BE2C (cell line): ENCODE data around the gene NACAD.

Experiments
- DNase-seq: peaks from one replicate; pipeline ENCODE4 v3.0.0-alpha.2; 2020
- H3K27me3 ChIP-seq: fragments of 250-450 bp; sonication (Bioruptor Pico); 2 replicates; pipeline ENCODE4 v1.5.1; 2020; ENCODE audit warnings: mild to moderate bottlenecking
- H3K36me3 ChIP-seq: fragments of 250-450 bp; sonication (Bioruptor Pico); 2 replicates; pipeline ENCODE4 v1.5.1; 2020; ENCODE audit warnings: mild to moderate bottlenecking
- H3K4me1 ChIP-seq: fragments of 250-450 bp; sonication (Bioruptor Pico); 2 replicates; pipeline ENCODE4 v1.5.1; 2020
- H3K4me3 ChIP-seq: 2 replicates; pipeline ENCODE4 v1.5.1; 2011; ENCODE audit warnings: low read depth, low read length
- H3K9me3 ChIP-seq: fragments of 250-450 bp; sonication (Bioruptor Pico); 2 replicates; pipeline ENCODE4 v1.5.1; 2020
- TF ChIP-seq, protein P1 (sequence below): IDR thresholded peaks from 2 replicates; pipeline ENCODE4 v1.5.1; 2012; ENCODE audit warnings: mild to moderate bottlenecking, low read depth, low read length

Gene NACAD

DNA sequence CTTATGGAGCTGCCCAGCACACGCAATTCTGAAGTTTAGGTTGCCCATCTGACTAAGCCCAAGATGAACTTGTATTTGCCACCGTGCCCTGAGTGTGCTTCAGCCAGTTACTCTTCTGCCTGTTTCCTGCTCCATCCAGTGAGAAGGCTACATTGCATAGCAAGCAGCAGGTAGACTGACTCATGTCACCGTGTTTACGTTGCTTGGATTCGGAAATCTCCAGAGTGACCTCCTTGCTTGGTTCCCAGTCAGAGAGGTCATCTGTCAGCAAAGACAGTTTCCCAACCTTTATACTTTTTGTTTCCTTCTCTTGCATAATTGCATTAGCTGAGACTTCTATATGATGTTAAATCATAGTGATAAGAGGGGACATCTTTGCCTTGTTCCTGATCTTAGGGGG, 30.9 kb downstream of the NACAD start:
- Histone ChIP-seq H3K27me3 (no peaks in the 10 kb centered on the region), H3K4me3 (no peak overlapping the region), H3K36me3 (no peaks in the 10 kb centered on the region), H3K9me3 (no peaks in the 10 kb centered on the region; the same call in 1 of the 2 replicates), H3K4me1 (no peaks in the 10 kb centered on the region)
- no peak for DNase-seq
- TF ChIP-seq, protein P1, sequence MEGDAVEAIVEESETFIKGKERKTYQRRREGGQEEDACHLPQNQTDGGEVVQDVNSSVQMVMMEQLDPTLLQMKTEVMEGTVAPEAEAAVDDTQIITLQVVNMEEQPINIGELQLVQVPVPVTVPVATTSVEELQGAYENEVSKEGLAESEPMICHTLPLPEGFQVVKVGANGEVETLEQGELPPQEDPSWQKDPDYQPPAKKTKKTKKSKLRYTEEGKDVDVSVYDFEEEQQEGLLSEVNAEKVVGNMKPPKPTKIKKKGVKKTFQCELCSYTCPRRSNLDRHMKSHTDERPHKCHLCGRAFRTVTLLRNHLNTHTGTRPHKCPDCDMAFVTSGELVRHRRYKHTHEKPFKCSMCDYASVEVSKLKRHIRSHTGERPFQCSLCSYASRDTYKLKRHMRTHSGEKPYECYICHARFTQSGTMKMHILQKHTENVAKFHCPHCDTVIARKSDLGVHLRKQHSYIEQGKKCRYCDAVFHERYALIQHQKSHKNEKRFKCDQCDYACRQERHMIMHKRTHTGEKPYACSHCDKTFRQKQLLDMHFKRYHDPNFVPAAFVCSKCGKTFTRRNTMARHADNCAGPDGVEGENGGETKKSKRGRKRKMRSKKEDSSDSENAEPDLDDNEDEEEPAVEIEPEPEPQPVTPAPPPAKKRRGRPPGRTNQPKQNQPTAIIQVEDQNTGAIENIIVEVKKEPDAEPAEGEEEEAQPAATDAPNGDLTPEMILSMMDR = no peak

- TF ChIP-seq, protein P1 = no peak
These were observed 33.1 kb downstream of the NACAD start for GRCh38 chr7:45055594-45056219.

DNA sequence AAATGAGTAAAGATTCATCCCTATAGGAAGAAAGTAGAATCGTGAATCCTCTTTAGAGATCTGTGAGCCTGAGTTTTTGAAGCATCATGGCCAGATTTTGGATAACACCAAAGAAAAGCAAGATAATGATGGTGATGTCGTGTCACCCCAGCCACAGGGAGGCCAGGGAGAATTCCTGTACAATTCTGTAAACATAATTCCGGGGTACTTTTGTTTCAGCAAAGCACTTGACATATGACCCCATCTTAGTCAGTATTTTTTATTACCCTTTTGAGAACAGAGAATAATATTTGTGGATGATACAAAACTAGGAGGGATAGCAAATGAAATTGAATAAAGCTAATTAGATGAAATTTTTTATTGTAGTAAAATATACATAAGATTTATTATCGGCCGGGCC, 33.8 kb downstream of the NACAD start:
- Histone ChIP-seq H3K9me3 (no peaks in the 10 kb centered on the region), H3K36me3 (no peaks in the 10 kb centered on the region), H3K4me1 (no peaks in the 10 kb centered on the region), H3K27me3 (no peaks in the 10 kb centered on the region), H3K4me3 (no peak overlapping the region)
- no peak for DNase-seq
- TF ChIP-seq, protein P1 = no peak

More at GRCh38 chr7:45055594-45056219, 33.1 kb downstream of the NACAD start:
- no peaks in the 10 kb centered on the region for H3K36me3 ChIP-seq
- no peaks in the 10 kb centered on the region for H3K4me1 ChIP-seq
- no peaks in the 10 kb centered on the region; the same call in 1 of the 2 replicates for H3K9me3 ChIP-seq
- DNase-seq = no peak
- H3K4me3 ChIP-seq = no peak overlapping the region
- no peaks in the 10 kb centered on the region for H3K27me3 ChIP-seq

- no peaks in the 10 kb centered on the region for H3K36me3 ChIP-seq
- no peak for DNase-seq
- H3K4me1 ChIP-seq = no peaks in the 10 kb centered on the region
- no peaks in the 10 kb centered on the region for H3K9me3 ChIP-seq
- no peaks in the 10 kb centered on the region for H3K27me3 ChIP-seq
- H3K4me3 ChIP-seq = no peak overlapping the region
- TF ChIP-seq, protein P1 = no peak
These were observed 34.3 kb downstream of the NACAD start for GRCh38 chr7:45054442-45054841.

DNA sequence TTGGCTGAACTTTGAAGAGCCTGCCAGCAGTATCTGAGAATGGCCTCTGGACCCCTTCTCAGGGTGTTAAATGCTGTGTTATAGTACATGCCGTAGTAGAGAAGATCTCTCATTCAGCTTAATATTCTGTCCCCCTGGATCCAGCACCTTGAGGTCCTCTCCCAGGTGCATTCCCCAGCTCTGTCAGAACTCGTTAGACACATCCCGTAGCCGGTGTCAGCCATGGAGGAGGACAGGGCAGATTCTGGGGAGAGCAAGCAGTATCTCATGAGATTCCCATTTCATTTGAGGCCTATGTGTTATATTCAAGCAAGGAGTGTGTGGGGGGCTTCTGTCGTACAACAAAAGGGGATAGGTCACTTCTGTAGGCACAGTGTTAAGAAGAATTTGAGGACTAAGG, 34.8 kb downstream of the NACAD start:
- H3K4me1 ChIP-seq = no peaks in the 10 kb centered on the region
- no peaks in the 10 kb centered on the region for H3K36me3 ChIP-seq
- H3K27me3 ChIP-seq = no peaks in the 10 kb centered on the region

DNA sequence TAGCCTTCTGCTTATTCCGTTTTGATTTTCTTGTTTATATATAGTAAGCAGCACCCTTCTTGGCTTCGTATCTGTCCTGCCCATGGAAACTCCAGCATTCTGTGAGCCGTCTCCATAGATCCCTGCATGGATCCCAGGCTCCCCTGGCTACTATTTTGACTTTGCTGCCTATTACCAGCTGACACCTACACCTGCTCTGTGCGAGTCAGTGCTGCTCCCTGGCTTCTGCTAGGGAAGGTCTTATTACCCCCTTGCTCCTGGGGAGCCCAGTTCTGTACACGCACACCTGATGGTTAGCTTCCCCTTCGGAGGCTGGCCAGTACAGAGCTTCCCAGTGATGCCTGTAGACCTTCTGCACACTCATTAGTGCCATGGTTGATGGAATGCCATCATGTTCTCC, 35.4 kb downstream of the NACAD start:
- Histone ChIP-seq H3K27me3 (no peaks in the 10 kb centered on the region), H3K4me3 (no peak overlapping the region), H3K36me3 (no peaks in the 10 kb centered on the region), H3K4me1 (no peaks in the 10 kb centered on the region), H3K9me3 (no peaks in the 10 kb centered on the region)
- TF ChIP-seq, protein P1 = no peak
- no peak for DNase-seq

More for the DNA sequence above, 34.8 kb downstream of the NACAD start:
- TF ChIP-seq, protein P1 = no peak
- Histone ChIP-seq H3K4me3 (no peak overlapping the region), H3K9me3 (no peaks in the 10 kb centered on the region)
- DNase-seq = no peak
